T47D (cell line): ENCODE data around the gene IGFLR1.

Experiments
- DNase-seq, 2 experiments: peaks; one replicate each; pipeline versions ENCODE4 v3.0.0 to v3.0.0-alpha.2; 2011 to 2012; ENCODE audit warnings: low read depth in 1 of 2, low spot score in 1 of 2
- JUND ChIP-seq: IDR thresholded peaks from 2 replicates; pipeline ENCODE4 v1.6.1; 2012; ENCODE audit warnings: low read depth
- in situ Hi-C: cut with HindIII; loops from 2 replicates; pipeline ENCODE4 v1.10.0; 2016; ENCODE audit warnings: low sequenced_read_pairs, low pct_unique_long_range_greater_than_20kb

IGFLR1 gene

GRCh38 chr19:35718345-35719041, 23.8 kb downstream of the IGFLR1 start:
- in situ Hi-C loops = no loop called here
- no peak for TF ChIP-seq JUND
- peak in 1 of 2 experiments; percentile 49 for DNase-seq

- TF ChIP-seq JUND = no peak
- DNase-seq = peak; percentile 84 to 94
- in situ Hi-C loops = no loop called here
These were observed 24.4 kb downstream of the IGFLR1 start, which contains the start of gene KMT2B for GRCh38 chr19:35717665-35718344. TSS of gene KMT2B (plus strand) at chr19:35718003. CDS start at chr19:35718019, 16 bp downstream.

- in situ Hi-C loops = no loop called here
- DNase-seq = peak; percentile 84 to 95
- TF ChIP-seq JUND = no peak
These were observed 25.2 kb downstream of the IGFLR1 start for GRCh38 chr19:35716801-35717664.

- DNase-seq = no peak
These were observed 26.1 kb downstream of the IGFLR1 start for GRCh38 chr19:35715981-35716800.

GRCh38 chr19:35715355-35715809, 26.9 kb downstream of the IGFLR1 start:
- no peak for DNase-seq
- TF ChIP-seq JUND = no peak
- in situ Hi-C loops = no loop called here

More at GRCh38 chr19:35715981-35716800, 26.1 kb downstream of the IGFLR1 start:
- in situ Hi-C loops = no loop called here
- TF ChIP-seq JUND = no peak

GRCh38 chr19:35714601-35715354, 27.5 kb downstream of the IGFLR1 start:
- no peak for DNase-seq
- no peak for TF ChIP-seq JUND
- in situ Hi-C loops = no loop called here

GRCh38 chr19:35713904-35714495, 28.3 kb downstream of the IGFLR1 start:
- no peak for DNase-seq
- TF ChIP-seq JUND = no peak
- in situ Hi-C loops = no loop called here

GRCh38 chr19:35713506-35713850, 28.8 kb downstream of the IGFLR1 start:
- in situ Hi-C loops = no loop called here
- TF ChIP-seq JUND = no peak

GRCh38 chr19:35712567-35713505, 29.4 kb downstream of the IGFLR1 start:
- in situ Hi-C loops = no loop called here
- DNase-seq = no peak
- TF ChIP-seq JUND = no peak

More at GRCh38 chr19:35713506-35713850, 28.8 kb downstream of the IGFLR1 start:
- DNase-seq = no peak
